Measurements from ENCODE around the gene SCLT1.

SCLT1 gene

DNA sequence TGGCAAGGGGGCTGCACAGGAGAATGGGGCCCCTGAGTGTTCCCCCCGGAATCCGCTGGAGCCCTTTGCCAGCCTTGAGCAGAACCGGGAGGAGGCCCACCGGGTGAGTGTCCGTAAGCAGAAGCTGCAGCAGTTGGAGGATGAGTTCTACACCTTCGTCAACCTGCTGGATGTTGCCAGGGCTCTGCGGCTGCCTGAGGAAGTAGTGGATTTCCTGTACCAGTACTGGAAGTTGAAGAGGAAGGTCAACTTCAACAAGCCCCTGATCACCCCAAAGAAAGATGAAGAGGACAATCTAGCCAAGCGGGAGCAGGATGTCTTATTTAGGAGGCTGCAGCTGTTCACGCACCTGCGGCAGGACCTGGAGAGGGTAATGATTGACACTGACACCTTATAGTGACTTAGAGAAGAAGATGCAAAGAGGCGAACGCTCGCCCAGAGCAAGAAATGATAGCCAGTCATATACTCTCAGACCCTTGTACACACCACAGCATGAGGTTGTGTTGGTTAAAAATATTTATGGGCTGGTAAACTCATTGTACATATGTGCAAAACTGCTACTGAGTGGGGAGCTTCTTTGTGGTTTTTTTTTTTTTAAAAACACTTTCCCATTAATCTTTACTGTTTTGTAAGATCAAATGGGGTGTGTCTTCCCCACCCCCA lies 231.4 kb downstream of the SCLT1 start:
- H3K9me2 ChIP-seq (replicated peaks; ENCODE audit: low read depth, low read length): no peaks in the 10 kb centered on the region
- H3K4me1 ChIP-seq (ENCODE audit: insufficient read depth, low read length, poor library complexity, severe bottlenecking): peaks cover 5% of the 10 kb centered on the region
- peaks cover 22% of the 10 kb centered on the region for H4K20me1 ChIP-seq (ENCODE audit: insufficient read depth, low read length, poor library complexity, severe bottlenecking)
- TF ChIP-seq, protein P1, sequence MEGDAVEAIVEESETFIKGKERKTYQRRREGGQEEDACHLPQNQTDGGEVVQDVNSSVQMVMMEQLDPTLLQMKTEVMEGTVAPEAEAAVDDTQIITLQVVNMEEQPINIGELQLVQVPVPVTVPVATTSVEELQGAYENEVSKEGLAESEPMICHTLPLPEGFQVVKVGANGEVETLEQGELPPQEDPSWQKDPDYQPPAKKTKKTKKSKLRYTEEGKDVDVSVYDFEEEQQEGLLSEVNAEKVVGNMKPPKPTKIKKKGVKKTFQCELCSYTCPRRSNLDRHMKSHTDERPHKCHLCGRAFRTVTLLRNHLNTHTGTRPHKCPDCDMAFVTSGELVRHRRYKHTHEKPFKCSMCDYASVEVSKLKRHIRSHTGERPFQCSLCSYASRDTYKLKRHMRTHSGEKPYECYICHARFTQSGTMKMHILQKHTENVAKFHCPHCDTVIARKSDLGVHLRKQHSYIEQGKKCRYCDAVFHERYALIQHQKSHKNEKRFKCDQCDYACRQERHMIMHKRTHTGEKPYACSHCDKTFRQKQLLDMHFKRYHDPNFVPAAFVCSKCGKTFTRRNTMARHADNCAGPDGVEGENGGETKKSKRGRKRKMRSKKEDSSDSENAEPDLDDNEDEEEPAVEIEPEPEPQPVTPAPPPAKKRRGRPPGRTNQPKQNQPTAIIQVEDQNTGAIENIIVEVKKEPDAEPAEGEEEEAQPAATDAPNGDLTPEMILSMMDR (conservative IDR thresholded peaks at IDR 0.05; ENCODE audit: low read length): no peak
- TF ChIP-seq EZH2phosphoT487 (IDR thresholded peaks at IDR 0.05; ENCODE audit: borderline replicate concordance): no peak
- H3F3A ChIP-seq (ENCODE audit: low read depth): no peaks in the 10 kb centered on the region
- H2AFZ ChIP-seq (ENCODE audit: low read length): no peak overlapping the region
- peaks cover 98% of the 10 kb centered on the region; the same call in 1 of the 2 replicates for H3K36me3 ChIP-seq (ENCODE audit: insufficient read depth, low read length)
- no peak overlapping the region for H3K9ac ChIP-seq (ENCODE audit: low read depth, low read length, poor library complexity, severe bottlenecking)
- H3K79me2 ChIP-seq (ENCODE audit: insufficient read depth, low read length): peaks cover 3% of the 10 kb centered on the region; the same call in 1 of the 2 replicates
- H3K9me3 ChIP-seq (ENCODE audit: insufficient read depth, low read depth, low read length): no peaks in the 10 kb centered on the region
- H3K27me3 ChIP-seq (ENCODE audit: insufficient read depth, low read length, poor library complexity, severe bottlenecking): no peaks in the 10 kb centered on the region
- peak overlapping the region; percentile 7 for H3K4me2 ChIP-seq (ENCODE audit: low read depth, low read length, poor library complexity, severe bottlenecking)
- no peak overlapping the region for H3K4me3 ChIP-seq (ENCODE audit: low read length, poor library complexity, severe bottlenecking)

DNA sequence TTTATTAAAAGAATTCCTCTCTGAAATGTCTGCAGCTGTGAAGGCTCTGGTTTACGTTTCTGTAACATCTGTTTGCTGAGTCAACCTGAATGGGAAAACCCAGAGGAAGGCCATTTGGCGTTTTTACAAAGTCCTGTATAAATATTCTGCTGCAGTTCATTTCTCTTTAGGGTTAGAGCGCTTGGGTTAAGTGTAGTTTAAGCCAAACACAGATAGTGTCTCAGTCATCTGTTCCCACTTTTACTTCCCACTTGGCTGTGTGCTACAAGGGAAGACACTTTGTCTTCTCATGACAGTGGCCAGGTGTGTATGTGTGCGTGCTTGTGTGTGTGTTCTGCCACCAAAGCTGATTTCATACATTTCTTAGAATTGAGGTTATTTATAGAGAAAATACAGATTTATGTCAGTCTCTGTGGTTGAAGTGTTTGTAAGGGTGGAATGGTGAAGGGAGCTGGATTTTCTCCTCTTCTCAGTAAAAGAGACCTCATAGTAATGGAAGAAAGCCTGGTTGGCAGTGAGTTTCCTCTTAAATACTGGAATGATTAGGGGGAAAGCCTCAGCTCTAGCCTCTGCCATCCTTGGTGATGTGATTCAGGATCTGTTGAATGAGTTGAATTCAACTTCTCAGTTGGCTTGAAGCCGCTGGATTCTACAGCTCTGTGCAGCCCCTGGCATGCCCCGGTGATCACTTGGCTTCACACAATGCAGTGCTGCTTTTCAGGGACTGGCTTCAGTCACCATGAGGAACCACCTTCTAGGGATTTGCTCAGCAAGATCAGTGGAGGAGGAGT lies 233.3 kb downstream of the SCLT1 start:
- Histone ChIP-seq H4K20me1 (ENCODE audit: insufficient read depth, low read length, poor library complexity, severe bottlenecking) (peaks cover 31% of the 10 kb centered on the region), H3K9ac (ENCODE audit: low read depth, low read length, poor library complexity, severe bottlenecking) (no peak overlapping the region), H3K79me2 (ENCODE audit: insufficient read depth, low read length) (peaks cover 14% of the 10 kb centered on the region), H3K36me3 (ENCODE audit: insufficient read depth, low read length) (peaks cover 98% of the 10 kb centered on the region; the same call in 1 of the 2 replicates), H3K4me3 (ENCODE audit: low read length, poor library complexity, severe bottlenecking) (no peak overlapping the region), H3K4me1 (ENCODE audit: insufficient read depth, low read length, poor library complexity, severe bottlenecking) (peaks cover 7% of the 10 kb centered on the region), H3K9me3 (ENCODE audit: insufficient read depth, low read depth, low read length) (no peaks in the 10 kb centered on the region), H3K9me2 (replicated peaks; ENCODE audit: low read depth, low read length) (no peaks in the 10 kb centered on the region), H3K4me2 (ENCODE audit: low read depth, low read length, poor library complexity, severe bottlenecking) (no peak overlapping the region), H2AFZ (ENCODE audit: low read length) (no peak overlapping the region), H3K27me3 (ENCODE audit: insufficient read depth, low read length, poor library complexity, severe bottlenecking) (no peaks in the 10 kb centered on the region), H3F3A (ENCODE audit: low read depth) (no peaks in the 10 kb centered on the region)
- TF ChIP-seq, protein P1 (conservative IDR thresholded peaks at IDR 0.05; ENCODE audit: low read length): no peak
- TF ChIP-seq EZH2phosphoT487 (IDR thresholded peaks at IDR 0.05; ENCODE audit: borderline replicate concordance): no peak

DNA sequence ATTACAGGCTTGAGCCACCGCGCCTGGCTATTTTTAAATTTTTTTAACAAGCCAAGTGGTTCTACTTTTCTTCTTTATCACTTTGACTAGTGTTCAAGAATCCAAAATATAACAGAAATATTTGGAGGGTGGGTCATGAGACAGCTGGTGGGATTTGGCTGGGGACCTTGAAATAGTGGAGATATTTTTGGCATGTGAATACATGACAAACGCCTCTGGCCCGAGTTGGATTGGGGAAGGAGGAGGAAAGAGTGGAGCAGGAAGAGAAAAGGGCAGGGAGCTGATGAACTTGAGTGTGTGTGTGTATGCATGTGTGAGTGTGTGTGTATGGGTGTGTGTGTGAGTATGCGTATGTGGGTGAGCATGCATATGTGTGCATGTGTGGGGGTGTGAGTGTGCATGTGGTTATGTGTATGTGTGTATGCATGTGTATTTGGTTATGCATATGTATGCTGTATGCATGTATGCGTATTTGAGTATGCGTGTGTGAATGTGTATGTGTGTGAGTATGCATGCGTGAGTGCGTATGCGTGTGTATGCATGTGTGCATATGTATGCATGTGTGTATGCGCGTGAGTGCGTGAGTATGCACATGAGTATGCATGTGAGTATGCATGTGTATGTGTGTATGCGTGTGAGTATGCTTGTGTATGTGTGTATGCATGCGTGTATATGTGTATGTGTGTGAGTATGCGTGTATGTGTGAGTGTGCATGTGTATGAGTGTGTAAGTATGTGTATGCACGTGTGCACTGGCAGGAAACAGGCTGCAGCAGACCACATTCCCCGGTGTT lies 234.3 kb downstream of the SCLT1 start:
- peaks cover 7% of the 10 kb centered on the region for H3F3A ChIP-seq (ENCODE audit: low read depth)
- no peak overlapping the region for H3K4me2 ChIP-seq (ENCODE audit: low read depth, low read length, poor library complexity, severe bottlenecking)

More for the DNA sequence above, 234.3 kb downstream of the SCLT1 start:
- Histone ChIP-seq H3K9ac (ENCODE audit: low read depth, low read length, poor library complexity, severe bottlenecking) (no peak overlapping the region), H3K27me3 (ENCODE audit: insufficient read depth, low read length, poor library complexity, severe bottlenecking) (no peaks in the 10 kb centered on the region), H3K9me3 (ENCODE audit: insufficient read depth, low read depth, low read length) (no peaks in the 10 kb centered on the region), H3K36me3 (ENCODE audit: insufficient read depth, low read length) (peaks cover 92% of the 10 kb centered on the region; the same call in 1 of the 2 replicates), H3K9me2 (replicated peaks; ENCODE audit: low read depth, low read length) (no peaks in the 10 kb centered on the region), H3K4me1 (ENCODE audit: insufficient read depth, low read length, poor library complexity, severe bottlenecking) (peaks cover 14% of the 10 kb centered on the region), H2AFZ (ENCODE audit: low read length) (no peak overlapping the region), H4K20me1 (ENCODE audit: insufficient read depth, low read length, poor library complexity, severe bottlenecking) (peaks cover 39% of the 10 kb centered on the region), H3K79me2 (ENCODE audit: insufficient read depth, low read length) (peaks cover 18% of the 10 kb centered on the region), H3K4me3 (ENCODE audit: low read length, poor library complexity, severe bottlenecking) (no peak overlapping the region)
- no peak for TF ChIP-seq EZH2phosphoT487 (IDR thresholded peaks at IDR 0.05; ENCODE audit: borderline replicate concordance)
- TF ChIP-seq, protein P1 (conservative IDR thresholded peaks at IDR 0.05; ENCODE audit: low read length): no peak

All from Loucy (cell line).